Measurements from ENCODE around the gene CDH13.

The CDH13 gene

GRCh38 chr16:83070416-83071209, 443.8 kb downstream of the CDH13 start:
- ATAC-seq, result no peak

- no peak for ATAC-seq
These were observed 449.2 kb downstream of the CDH13 start for GRCh38 chr16:83075956-83076355.

- ATAC-seq, result no peak
These were observed 456.6 kb downstream of the CDH13 start for GRCh38 chr16:83083361-83083760.

GRCh38 chr16:83085660-83086059, 458.9 kb downstream of the CDH13 start:
- ATAC-seq, result no peak

GRCh38 chr16:83095941-83096692, 469.3 kb downstream of the CDH13 start:
- ATAC-seq, result no peak

- no peak for ATAC-seq
These were observed 471.8 kb downstream of the CDH13 start for GRCh38 chr16:83098536-83098935.

- ATAC-seq, result no peak
These were observed 473.9 kb downstream of the CDH13 start for GRCh38 chr16:83100679-83101078.

GRCh38 chr16:83102336-83102735, 475.6 kb downstream of the CDH13 start:
- no peak for ATAC-seq

GRCh38 chr16:83105279-83106077, 478.7 kb downstream of the CDH13 start:
- no peak for ATAC-seq

- no peak for ATAC-seq
These were observed 482.8 kb downstream of the CDH13 start for GRCh38 chr16:83109490-83110125.

- no peak for ATAC-seq
These were observed 483.5 kb downstream of the CDH13 start for GRCh38 chr16:83110269-83110668.

GRCh38 chr16:83113317-83113716, 486.5 kb downstream of the CDH13 start:
- ATAC-seq, result no peak

- no peak for ATAC-seq
These were observed 487.0 kb downstream of the CDH13 start for GRCh38 chr16:83113811-83114210.

GRCh38 chr16:83115491-83116232, 488.9 kb downstream of the CDH13 start:
- no peak for ATAC-seq

- ATAC-seq, result no peak
These were observed 489.6 kb downstream of the CDH13 start for GRCh38 chr16:83116274-83116892.

- no peak for ATAC-seq
These were observed 491.0 kb downstream of the CDH13 start for GRCh38 chr16:83117810-83118209.

- no peak for ATAC-seq
These were observed 491.6 kb downstream of the CDH13 start for GRCh38 chr16:83118365-83118764.

- no peak for ATAC-seq
These were observed 499.3 kb downstream of the CDH13 start for GRCh38 chr16:83125999-83126568.

GRCh38 chr16:83128041-83128440, 501.3 kb downstream of the CDH13 start:
- ATAC-seq, result no peak

GRCh38 chr16:83130039-83130438, 503.3 kb downstream of the CDH13 start:
- no peak for ATAC-seq

GRCh38 chr16:83134638-83135037, 507.9 kb downstream of the CDH13 start:
- ATAC-seq, result no peak

All from activated CD4-positive, CD25-positive, alpha-beta regulatory T cell treated with anti-CD3 and anti-CD28 coated beads, Interleukin-2, amount 50 U/mL, for 24 hours (primary cell).